ENCODE results near the gene PTBP3. TPM values are rescaled to one million over a fixed set of nuclear protein-coding genes. Genes with fewer than 3 reads are reported as not detected.

The PTBP3 gene
- total RNA-seq, 4 donors from 2014 or later = 9.9 to 54.7 (median 18.7) TPM

GRCh38 chr9:112354081-112354743 lies 20.8 kb upstream of the PTBP3 start:
- no peaks in the 10 kb centered on the region for H3K4me1 ChIP-seq

GRCh38 chr9:112352209-112352608 lies 18.8 kb upstream of the PTBP3 start:
- no peak overlapping the region for H3K27ac ChIP-seq
- no peak overlapping the region for H3K4me3 ChIP-seq
- no peak for TF ChIP-seq POLR2A (IDR thresholded peaks at IDR 0.05)
- TF ChIP-seq CTCF (IDR thresholded peaks at IDR 0.05 in 4 of 5, conservative IDR thresholded peaks at IDR 0.05 in 1 of 5) = no peak
- DNase-seq (no peak), ATAC-seq (no peak)
- in situ Hi-C loops (cut with MboI; ENCODE audit: low sequenced_read_pairs in 4 of 4) (loop anchor here (10.0 to 25.0 kb wide), 3 partner anchors 257 to 590 kb away; partner anchors contain the start of gene UGCG (in 2 of the 4)), intact Hi-C loops (cut with DNase I; ENCODE audit: low total_unique reads) (no loop called here)
- no peaks in the 10 kb centered on the region for H3K36me3 ChIP-seq
- H3K27me3 ChIP-seq = no peaks in the 10 kb centered on the region
- peaks cover 0 to 5% of the 10 kb centered on the region in 2 donors for H3K4me1 ChIP-seq
- no peaks in the 10 kb centered on the region for H3K9me3 ChIP-seq

More at GRCh38 chr9:112354081-112354743, 20.8 kb upstream of the PTBP3 start:
- no peak overlapping the region for H3K4me3 ChIP-seq
- H3K27me3 ChIP-seq = no peaks in the 10 kb centered on the region
- intact Hi-C loops (cut with DNase I; ENCODE audit: low total_unique reads) = no loop called here
- TF ChIP-seq POLR2A (IDR thresholded peaks at IDR 0.05) (no peak), CTCF (IDR thresholded peaks at IDR 0.05 in 4 of 5, conservative IDR thresholded peaks at IDR 0.05 in 1 of 5) (no peak)
- no peak for ATAC-seq
- DNase-seq = no peak
- no peaks in the 10 kb centered on the region for H3K9me3 ChIP-seq
- in situ Hi-C loops (cut with MboI; ENCODE audit: low sequenced_read_pairs in 4 of 4) = loop anchor here (10.0 to 25.0 kb wide), 3 partner anchors 259 to 592 kb away; partner anchors contain the start of gene UGCG (in 2 of the 4)
- H3K36me3 ChIP-seq = no peaks in the 10 kb centered on the region
- H3K27ac ChIP-seq = no peak overlapping the region

- intact Hi-C loops (cut with DNase I; ENCODE audit: low total_unique reads) (no loop called here), in situ Hi-C loops (cut with MboI; ENCODE audit: low sequenced_read_pairs in 4 of 4) (loop anchor here (10.0 to 25.0 kb wide), 3 partner anchors 256 to 589 kb away; partner anchors contain the start of gene UGCG (in 2 of the 4))
- DNase-seq (no peak), ATAC-seq (no peak)
- Histone ChIP-seq H3K27me3 (no peaks in the 10 kb centered on the region), H3K4me3 (no peak overlapping the region), H3K4me1 (peaks cover 0 to 5% of the 10 kb centered on the region in 2 donors), H3K36me3 (no peaks in the 10 kb centered on the region), H3K9me3 (no peaks in the 10 kb centered on the region), H3K27ac (no peak overlapping the region)
- TF ChIP-seq CTCF (IDR thresholded peaks at IDR 0.05 in 4 of 5, conservative IDR thresholded peaks at IDR 0.05 in 1 of 5) (no peak), POLR2A (IDR thresholded peaks at IDR 0.05) (no peak)
Measured at GRCh38 chr9:112351184-112351583, 17.8 kb upstream of the PTBP3 start.

GRCh38 chr9:112349008-112349333 lies 15.6 kb upstream of the PTBP3 start:
- no peak overlapping the region for H3K27ac ChIP-seq
- H3K4me3 ChIP-seq = peak overlapping the region in 3 of 4 donors; percentile 37 to 65 (median 49)
- DNase-seq (no peak), ATAC-seq (no peak)
- H3K27me3 ChIP-seq = no peaks in the 10 kb centered on the region
- H3K36me3 ChIP-seq = no peaks in the 10 kb centered on the region
- H3K9me3 ChIP-seq = no peaks in the 10 kb centered on the region
- TF ChIP-seq POLR2A (IDR thresholded peaks at IDR 0.05) (no peak), CTCF (IDR thresholded peaks at IDR 0.05 in 4 of 5, conservative IDR thresholded peaks at IDR 0.05 in 1 of 5) (no peak)
- H3K4me1 ChIP-seq = peaks cover 0 to 5% of the 10 kb centered on the region in 2 donors
- intact Hi-C loops (cut with DNase I; ENCODE audit: low total_unique reads) (no loop called here), in situ Hi-C loops (cut with MboI; ENCODE audit: low sequenced_read_pairs in 4 of 4) (loop anchor here in 1 of 4 donors (10.0 kb wide), 1 partner anchor 594 kb away; no protein-coding TSS in a partner anchor)

All from gastrocnemius medialis (tissue), 4 donors.